AG04450 (cell line): ENCODE data around the gene ISLR. TPM values are rescaled to one million over a fixed set of nuclear protein-coding genes. Genes with fewer than 3 reads are reported as not detected.

Source experiments
- CTCF ChIA-PET: fragments of 300-600, 350-600 bp; formaldehyde crosslinking; extraction: SDS; loops from one replicate; lab custom pipeline; 2022; ENCODE audit warnings: antibody characterized with exemption, inconsistent platforms; lab: Charles Lee
- POLR2A ChIA-PET: fragments of 350-600 bp; formaldehyde crosslinking; extraction: SDS; loops from one replicate; lab custom pipeline; 2021; ENCODE audit warnings: antibody characterized with exemption, inconsistent platforms; lab: Yijun Ruan, JAX
- DNase-seq: peaks from one replicate; pipeline ENCODE4 v3.0.0-alpha.2; 2011; ENCODE audit warnings: low read depth, low spot score
- H3K27ac ChIP-seq: one replicate; pipeline ENCODE4 v1.5.1; 2012; ENCODE audit warnings: low read depth, low read length, control low read depth
- H3K27me3 ChIP-seq: one replicate; pipeline ENCODE4 v1.6.0; 2012; ENCODE audit warnings: low read length; ENCODE audit not compliant: control insufficient read depth, insufficient read depth
- H3K4me3 ChIP-seq: 2 replicates; pipeline ENCODE4 v1.5.1; 2011; ENCODE audit warnings: mild to moderate bottlenecking, low read depth, low read length, control low read depth
- H3K9me3 ChIP-seq: 2 replicates; pipeline ENCODE4 v1.5.1; 2012; ENCODE audit warnings: low read length; ENCODE audit not compliant: control insufficient read depth, insufficient read depth
- CTCF ChIP-seq: IDR thresholded peaks from 2 replicates; pipeline ENCODE4 v1.5.1; 2011; ENCODE audit warnings: low read depth, low read length, control low read depth, inconsistent platforms
- polyA plus RNA-seq: library from polyadenylated mRNA; depleted of rRNA; stranded (reverse); fragments of >200 nt; gene quantifications from 2 replicates; pipeline ENCODE4 v1.2.3, GENCODE V29; 2011

ISLR gene
- polyA plus RNA-seq, 1 experiment, result 2.3 TPM

GRCh38 chr15:74136814-74137536, 36.5 kb upstream of the ISLR start:
- CTCF ChIA-PET, result interaction anchor here (0.6 kb wide), 1 partner anchor 159 kb away, joined by 3 read pairs; no protein-coding TSS in a partner anchor
- Histone ChIP-seq H3K27me3 (peaks cover 84% of the 10 kb centered on the region), H3K27ac (peak overlapping the region; percentile 11), H3K9me3 (peaks cover 29% of the 10 kb centered on the region), H3K4me3 (no peak overlapping the region)
- DNase-seq, result no peak
- no peak for TF ChIP-seq CTCF
- POLR2A ChIA-PET, result no interaction called here

GRCh38 chr15:74137537-74137894, 36.0 kb upstream of the ISLR start:
- peaks cover 28% of the 10 kb centered on the region for H3K9me3 ChIP-seq
- no peak overlapping the region for H3K4me3 ChIP-seq
- ChIA-PET POLR2A (no interaction called here), CTCF (interaction anchor here (0.6 to 0.7 kb wide), 2 partner anchors 159 to 164 kb away, joined by 3 to 4 read pairs; no protein-coding TSS in a partner anchor)
- peaks cover 83% of the 10 kb centered on the region for H3K27me3 ChIP-seq
- no peak for DNase-seq
- TF ChIP-seq CTCF, result no peak
- no peak overlapping the region for H3K27ac ChIP-seq

GRCh38 chr15:74138642-74139041, 34.9 kb upstream of the ISLR start:
- POLR2A ChIA-PET, result no interaction called here
- DNase-seq, result no peak
- peaks cover 17% of the 10 kb centered on the region for H3K9me3 ChIP-seq
- H3K27ac ChIP-seq, result no peak overlapping the region
- no peak for TF ChIP-seq CTCF
- no peak overlapping the region for H3K4me3 ChIP-seq
- CTCF ChIA-PET, result interaction anchor here (1.1 to 1.6 kb wide), 2 partner anchors 13 to 183 kb away, joined by 3 to 5 read pairs; no protein-coding TSS in a partner anchor
- peaks cover 74% of the 10 kb centered on the region for H3K27me3 ChIP-seq

GRCh38 chr15:74141591-74141990, 31.9 kb upstream of the ISLR start:
- CTCF ChIA-PET, result interaction anchor here (2.0 kb wide), 1 partner anchor 180 kb away, joined by 4 read pairs; no protein-coding TSS in a partner anchor
- Histone ChIP-seq H3K9me3 (no peaks in the 10 kb centered on the region), H3K4me3 (no peak overlapping the region), H3K27me3 (peaks cover 56% of the 10 kb centered on the region), H3K27ac (no peak overlapping the region)
- TF ChIP-seq CTCF, result no peak
- POLR2A ChIA-PET, result no interaction called here
- DNase-seq, result no peak

- no peak for DNase-seq
- ChIA-PET CTCF (interaction anchor here (0.7 kb wide), 1 partner anchor 28 kb away, joined by 3 read pairs; no protein-coding TSS in a partner anchor), POLR2A (no interaction called here)
- no peak for TF ChIP-seq CTCF
- peaks cover 49% of the 10 kb centered on the region for H3K27me3 ChIP-seq
- no peak overlapping the region for H3K4me3 ChIP-seq
- no peak overlapping the region for H3K27ac ChIP-seq
- H3K9me3 ChIP-seq, result no peaks in the 10 kb centered on the region
Observed at GRCh38 chr15:74144153-74144775, 29.2 kb upstream of the ISLR start.
